Liver (tissue), 3 donors: ENCODE measurements around the gene SARM1.

Experiments used
- CTCF ChIP-seq: fragments of 150-350 bp; IDR thresholded peaks from 2 replicates; pipeline ENCODE4 v1.5.1; 2017; ENCODE audit warnings: improper control_type of control experiment, low read depth, low read length; ENCODE audit not compliant: missing input control
- RAD21 ChIP-seq, 2 donors: IDR thresholded peaks; 2 replicates each; pipeline ENCODE4 v1.6.1; 2016; ENCODE audit warnings: antibody characterized with exemption in 2 of 2, mild to moderate bottlenecking in 2 of 2
- TAF1 ChIP-seq: conservative IDR thresholded peaks from 2 replicates; pipeline ENCODE4 v1.6.1; 2016; ENCODE audit warnings: antibody characterized with exemption, mild to moderate bottlenecking
- donor health status: healthy.
- donor health status: healthy.

GRCh38 chr17:28392491-28392890 is 21.0 kb downstream of the SARM1 start:
- TF ChIP-seq TAF1 (no peak), CTCF (no peak), RAD21 (IDR thresholded peaks at IDR 0.05) (no peak)
